GM23248 (cell line): ENCODE results near the gene ADAM10. TPM values are rescaled to one million over a fixed set of nuclear protein-coding genes. Genes with fewer than 3 reads are reported as not detected.
"Not testable (repeated sequence)": the region's sequence is repeated elsewhere in the genome, so short reads cannot be mapped to it uniquely, and the experiment has no call there.

Source experiments
- DNase-seq: peaks from one replicate; pipeline ENCODE4 v3.0.0-alpha.2; 2015
- H2AFZ ChIP-seq: fragments of 200-600 bp; sonication (generic); 2 replicates; pipeline ENCODE4 v1.6.1; 2016; ENCODE audit warnings: antibody characterized with exemption
- H3F3A ChIP-seq: fragments of 200-600 bp; sonication (generic); 2 replicates; pipeline ENCODE4 v1.6.1; 2016; ENCODE audit warnings: mild to moderate bottlenecking, antibody characterized with exemption, mixed run types; ENCODE audit not compliant: insufficient read depth
- H3K27ac ChIP-seq: fragments of 200-600 bp; sonication (generic); 2 replicates; pipeline ENCODE4 v1.5.1; 2016; ENCODE audit warnings: mild to moderate bottlenecking
- H3K27me3 ChIP-seq: fragments of 200-600 bp; sonication (generic); replicated peaks from 2 replicates; pipeline ENCODE4 v1.6.1; 2016; ENCODE audit warnings: mild to moderate bottlenecking; ENCODE audit not compliant: insufficient read depth
- H3K36me3 ChIP-seq: fragments of 200-600 bp; sonication (generic); 2 replicates; pipeline ENCODE4 v1.6.1; 2016; ENCODE audit warnings: low read depth, mild to moderate bottlenecking
- H3K4me1 ChIP-seq: fragments of 200-600 bp; sonication (generic); 2 replicates; pipeline ENCODE4 v1.6.1; 2016; ENCODE audit warnings: mild to moderate bottlenecking; ENCODE audit not compliant: insufficient read depth
- H3K4me2 ChIP-seq: fragments of 200-600 bp; sonication (generic); one replicate; pipeline ENCODE4 v1.6.1; 2016; ENCODE audit warnings: mild to moderate bottlenecking; ENCODE audit not compliant: unreplicated experiment
- H3K4me3 ChIP-seq: fragments of 200-600 bp; sonication (generic); 2 replicates; pipeline ENCODE4 v1.5.1; 2016; ENCODE audit warnings: mild to moderate bottlenecking
- H3K79me2 ChIP-seq: fragments of 200-600 bp; sonication (generic); 2 replicates; pipeline ENCODE4 v1.6.1; 2016; ENCODE audit warnings: mild to moderate bottlenecking; ENCODE audit not compliant: insufficient read depth
- H3K9ac ChIP-seq: fragments of 200-600 bp; sonication (generic); 2 replicates; pipeline ENCODE4 v1.6.1; 2016; ENCODE audit warnings: mild to moderate bottlenecking
- H3K9me2 ChIP-seq: fragments of 200-600 bp; sonication (generic); 2 replicates; pipeline ENCODE4 v1.6.1; 2016; ENCODE audit warnings: mixed run types, mild to moderate bottlenecking, moderate library complexity; ENCODE audit not compliant: insufficient read depth
- H3K9me3 ChIP-seq: fragments of 200-600 bp; sonication (generic); one replicate; pipeline ENCODE4 v1.6.1; 2017; ENCODE audit warnings: low read depth
- H4K20me1 ChIP-seq: fragments of 200-600 bp; sonication (generic); 2 replicates; pipeline ENCODE4 v1.6.0; 2016; ENCODE audit not compliant: insufficient read depth
- EZH2 ChIP-seq: fragments of 200-600 bp; sonication (generic); IDR thresholded peaks from 2 replicates; pipeline ENCODE4 v1.6.1; 2018; ENCODE audit warnings: antibody characterized with exemption, mild to moderate bottlenecking; ENCODE audit not compliant: insufficient read depth, poor library complexity, severe bottlenecking
- EZH2phosphoT487 ChIP-seq: fragments of 200-600 bp; sonication (generic); IDR thresholded peaks from 2 replicates; pipeline ENCODE4 v1.6.1; 2018; ENCODE audit warnings: antibody characterized with exemption, moderate library complexity, mild to moderate bottlenecking, low read depth; ENCODE audit not compliant: insufficient read depth
- WGBS, 2 experiments: methylation state at CpG; one replicate each; pipeline ENCODE4 v1.1.6; 2015 to 2017; ENCODE audit warnings: low lambda C conversion rate in 2 of 2, low coverage in 1 of 2; ENCODE audit errors: missing lambda C conversion rate in 2 of 2; 5-methylcytosine and 5-hydroxymethylcytosine counted together
- in situ Hi-C: fragments of 300-500 bp; cut with MboI; formaldehyde crosslinking; loops from 2 replicates; pipeline ENCODE4 v1.15.0; 2020
- polyA plus RNA-seq: library from polyadenylated mRNA; unstranded; fragments of >200 nt; fragmentation: Nextera tagmentation; extraction: Ambion mirVana; gene quantifications from 2 replicates; pipeline ENCODE4 v1.2.1, GENCODE V29; 2016
- total RNA-seq: library from RNA; depleted of rRNA; stranded (reverse); fragments of >200 nt; shearing (Covaris generic); gene quantifications from 2 replicates; pipeline ENCODE4 v1.2.3, GENCODE V29; 2014

Gene ADAM10
- total and polyA plus RNA-seq, 2 experiments from 2014 or later, result 171 to 190 TPM

- 94 to 98% methylated on average over 4 of the region's 4 CpGs for WGBS, 2 experiments
- peaks cover 13% of the 10 kb centered on the region for H3K79me2 ChIP-seq
- H4K20me1 ChIP-seq, result no peaks in the 10 kb centered on the region
- H3K9me3 ChIP-seq, result no peaks in the 10 kb centered on the region
- no peak overlapping the region for H3K4me3 ChIP-seq
- no peak overlapping the region for H2AFZ ChIP-seq
- H3F3A ChIP-seq, result peaks cover 23% of the 10 kb centered on the region; the same call in 1 of the 2 replicates
- H3K36me3 ChIP-seq, result peaks cover 30% of the 10 kb centered on the region
- H3K4me1 ChIP-seq, result peaks cover 18% of the 10 kb centered on the region
- no peaks in the 10 kb centered on the region for H3K27me3 ChIP-seq
- H3K27ac ChIP-seq, result no peak overlapping the region
- H3K4me2 ChIP-seq, result no peak overlapping the region
- no peak for DNase-seq
- no peak for TF ChIP-seq EZH2
- no peak for TF ChIP-seq EZH2phosphoT487
- no peaks in the 10 kb centered on the region for H3K9me2 ChIP-seq
- H3K9ac ChIP-seq, result no peak overlapping the region
- in situ Hi-C loops, result no loop called here
Observed at GRCh38 chr15:58604455-58604923, 145.0 kb downstream of the ADAM10 start.

- in situ Hi-C loops, result not testable (repeated sequence)
Observed at GRCh38 chr15:58603927-58604326, 145.6 kb downstream of the ADAM10 start.

GRCh38 chr15:58602823-58603222 lies 146.7 kb downstream of the ADAM10 start:
- H3K27ac ChIP-seq, result no peak overlapping the region
- no peaks in the 10 kb centered on the region for H3K9me3 ChIP-seq
- DNase-seq, result no peak
- H3K27me3 ChIP-seq, result no peaks in the 10 kb centered on the region
- TF ChIP-seq EZH2 (no peak), EZH2phosphoT487 (no peak)
- H2AFZ ChIP-seq, result no peak overlapping the region
- no peak overlapping the region for H3K9ac ChIP-seq
- H4K20me1 ChIP-seq, result no peaks in the 10 kb centered on the region
- H3K79me2 ChIP-seq, result peaks cover 13% of the 10 kb centered on the region
- H3F3A ChIP-seq, result peaks cover 8% of the 10 kb centered on the region; the same call in 1 of the 2 replicates
- H3K9me2 ChIP-seq, result no peaks in the 10 kb centered on the region
- 67 to 75% methylated on average over 2 of the region's 2 CpGs for WGBS, 2 experiments
- H3K4me3 ChIP-seq, result no peak overlapping the region
- no peak overlapping the region for H3K4me2 ChIP-seq
- H3K4me1 ChIP-seq, result peaks cover 4% of the 10 kb centered on the region
- peaks cover 27% of the 10 kb centered on the region for H3K36me3 ChIP-seq
- in situ Hi-C loops, result no loop called here

More at GRCh38 chr15:58603927-58604326, 145.6 kb downstream of the ADAM10 start:
- not testable (repeated sequence) for H3K4me3 ChIP-seq, H2AFZ ChIP-seq, H3K27ac ChIP-seq, H3K27me3 ChIP-seq, H4K20me1 ChIP-seq, H3K9me3 ChIP-seq, H3K9ac ChIP-seq, DNase-seq, H3K9me2 ChIP-seq, H3K4me2 ChIP-seq
- WGBS, 2 experiments, result 97% methylated on average over 8 of the region's 8 CpGs
- H3K36me3 ChIP-seq, result peaks cover 29% of the 10 kb centered on the region
- peaks cover 19% of the 10 kb centered on the region; the same call in 1 of the 2 replicates for H3F3A ChIP-seq
- H3K4me1 ChIP-seq, result peaks cover 15% of the 10 kb centered on the region
- H3K79me2 ChIP-seq, result peaks cover 13% of the 10 kb centered on the region

GRCh38 chr15:58598829-58599210 lies 150.7 kb downstream of the ADAM10 start:
- no peaks in the 10 kb centered on the region for H3K9me2 ChIP-seq
- no peak overlapping the region for H3K27ac ChIP-seq
- H4K20me1 ChIP-seq, result no peaks in the 10 kb centered on the region
- H3K9ac ChIP-seq, result no peak overlapping the region
- TF ChIP-seq EZH2 (no peak), EZH2phosphoT487 (no peak)
- H3K27me3 ChIP-seq, result no peaks in the 10 kb centered on the region
- no peaks in the 10 kb centered on the region for H3K9me3 ChIP-seq
- H3K4me2 ChIP-seq, result no peak overlapping the region
- no peaks in the 10 kb centered on the region for H3K4me1 ChIP-seq
- H3F3A ChIP-seq, result 0 out of 2 replicates have a peak, but pooled peaks cover 13% of the 10 kb centered on the region
- WGBS, 2 experiments, result 99 to 100% methylated on average over 3 to 4 of the region's 4 CpGs
- DNase-seq, result no peak
- H3K36me3 ChIP-seq, result peaks cover 51% of the 10 kb centered on the region
- no peak overlapping the region for H3K4me3 ChIP-seq
- H2AFZ ChIP-seq, result no peak overlapping the region
- no peaks in the 10 kb centered on the region for H3K79me2 ChIP-seq
- in situ Hi-C loops, result no loop called here
